ENCODE results near the gene WNT3. TPM values are rescaled to one million over a fixed set of nuclear protein-coding genes. Genes with fewer than 3 reads are reported as not detected.

WNT3 gene
- total and polyA plus RNA-seq, 2 of the 8 experiments (the other 6 are each of a cell fraction or from before 2014, with no cell fraction given) = 0.56 to 2.0 TPM

DNA sequence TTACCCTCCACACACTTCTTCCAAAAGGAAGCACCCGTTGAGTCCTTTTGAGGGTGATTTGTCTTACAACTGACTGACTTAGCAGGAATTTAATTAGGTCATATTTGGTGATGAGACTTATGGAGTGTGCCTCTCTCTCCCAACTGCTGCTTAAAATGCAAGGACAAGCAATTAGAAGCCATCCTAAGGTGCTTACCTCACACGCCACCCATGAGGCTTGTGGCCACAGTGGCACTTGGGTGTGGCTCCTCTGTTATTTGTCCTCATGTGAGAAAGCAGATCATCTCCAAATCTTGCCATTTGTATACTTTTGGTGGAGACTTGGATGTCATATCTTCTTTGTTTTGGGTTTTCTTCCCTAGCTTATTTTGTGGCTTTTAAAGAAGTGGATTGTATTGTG, 61.6 kb downstream of the WNT3 start:
- H3K27ac ChIP-seq (ENCODE audit: low read depth, low read length) = no peak overlapping the region
- H4K91ac ChIP-seq (replicated peaks; ENCODE audit: insufficient read length, low read length) = no peak overlapping the region
- no peak overlapping the region for H3K23ac ChIP-seq (ENCODE audit: insufficient read length)
- H2BK120ac ChIP-seq (replicated peaks; ENCODE audit: low read depth, low read length) = no peak overlapping the region
- WGBS, 2 experiments (ENCODE audit: extremely low coverage in 1 of 2, insufficient coverage in 1 of 2, insufficient read length in 1 of 2, insufficient replicate concordance in 2 of 2, low coverage in 1 of 2, low lambda C conversion rate in 2 of 2, missing lambda C conversion rate in 1 of 2) = 96% methylated on average over 2 of the region's 2 CpGs; no CpG with 5 or more reads in 1 of the 2 experiments
- H3K4ac ChIP-seq (replicated peaks; ENCODE audit: insufficient read length, low read depth, low read length) = no peak overlapping the region
- ChIA-PET CTCF (ENCODE audit: partially characterized antibody) (interaction anchor here (1.1 kb wide), 1 partner anchor 9 kb away, joined by 5 read pairs; no protein-coding TSS in a partner anchor), POLR2A (ENCODE audit: partially characterized antibody) (no interaction called here)
- H3K9me3 ChIP-seq (ENCODE audit: insufficient read depth in 2 of 2, low read depth in 1 of 2, low read length in 1 of 2) = no peaks in the 10 kb centered on the region
- H3K18ac ChIP-seq (ENCODE audit: extremely low read depth, low read length) = no peak overlapping the region
- H3K23me2 ChIP-seq (ENCODE audit: low read depth, low read length) = no peaks in the 10 kb centered on the region
- no peaks in the 10 kb centered on the region for H3K79me2 ChIP-seq (ENCODE audit: control insufficient read depth in 1 of 2, insufficient read depth in 2 of 2, low read length in 2 of 2)
- H3K4me3 ChIP-seq (ENCODE audit: extremely low read depth in 1 of 4, insufficient read depth in 2 of 4, low read depth in 3 of 4, low read length in 4 of 4) = no peak overlapping the region
- H3K14ac ChIP-seq (ENCODE audit: insufficient read length) = no peak overlapping the region
- H2BK12ac ChIP-seq (ENCODE audit: low read depth, low read length) = no peak overlapping the region
- FAIRE-seq = no peak
- DNase-seq (ENCODE audit: low read depth in 1 of 2, low spot score in 2 of 2) = no peak
- H2AFZ ChIP-seq (ENCODE audit: low read length) = no peak overlapping the region
- H4K8ac ChIP-seq (ENCODE audit: extremely low read depth, insufficient read depth, low read length) = no peak overlapping the region
- no peak overlapping the region for H2BK20ac ChIP-seq (ENCODE audit: low read length)
- no peak overlapping the region for H3K4me2 ChIP-seq (ENCODE audit: insufficient read depth in 1 of 2, low read depth in 2 of 2, low read length in 2 of 2)
- no peak overlapping the region for H2AK5ac ChIP-seq (ENCODE audit: low read depth, low read length)
- H3K27me3 ChIP-seq (replicated peaks in 1 of 4; ENCODE audit: control insufficient read depth in 3 of 4, extremely low read depth in 1 of 4, insufficient read depth in 3 of 4, low read length in 3 of 4) = peaks cover 0 to 2% (median 0%) of the 10 kb centered on the region in 4 experiments; a peak in 1 of 7 replicates
- no peak overlapping the region for H2BK15ac ChIP-seq (ENCODE audit: low read length)
- peaks cover 0 to 2% (median 0%) of the 10 kb centered on the region in 4 experiments; a peak in 3 of 8 replicates for H3K36me3 ChIP-seq (ENCODE audit: control insufficient read depth in 2 of 4, insufficient read depth in 4 of 4, low read length in 3 of 4)
- H3K4me1 ChIP-seq (replicated peaks in 1 of 4; ENCODE audit: control insufficient read depth in 3 of 4, insufficient read depth in 4 of 4, low read length in 3 of 4) = no peaks in the 10 kb centered on the region
- no peaks in the 10 kb centered on the region for H3K79me1 ChIP-seq (ENCODE audit: low read depth, low read length)
- no peak overlapping the region for H2BK5ac ChIP-seq (ENCODE audit: low read depth, low read length)
- no peak overlapping the region for H3K56ac ChIP-seq (replicated peaks; ENCODE audit: insufficient read length, low read depth, low read length)
- H3K9ac ChIP-seq (replicated peaks in 1 of 4; ENCODE audit: extremely low read depth in 1 of 4, low read depth in 3 of 4, low read length in 3 of 4) = no peak overlapping the region
- peaks cover 0 to 2% of the 10 kb centered on the region in 2 experiments for H4K20me1 ChIP-seq (replicated peaks in 1 of 2; ENCODE audit: control insufficient read depth in 1 of 2, insufficient read depth in 2 of 2, low read length in 2 of 2)
- H4K5ac ChIP-seq (ENCODE audit: insufficient read length, low read depth, low read length) = no peak overlapping the region
- TF ChIP-seq KDM5A (IDR thresholded peaks at IDR 0.05; ENCODE audit: low read length) (no peak), RAD21 (IDR thresholded peaks at IDR 0.05 in 1 of 2, conservative IDR thresholded peaks at IDR 0.05 in 1 of 2; ENCODE audit: low read depth in 2 of 2, low read length in 2 of 2) (no peak), CHD1 (IDR thresholded peaks at IDR 0.05; ENCODE audit: low read depth, low read length) (no peak), TAF7 (optimal IDR thresholded peaks at IDR 0.05; ENCODE audit: borderline replicate concordance, low read depth, low read length) (no peak), SUZ12 (IDR thresholded peaks at IDR 0.05; ENCODE audit: low read length) (no peak), NRF1 (IDR thresholded peaks at IDR 0.05; ENCODE audit: low read depth, low read length) (no peak), EP300 (IDR thresholded peaks at IDR 0.05; ENCODE audit: borderline replicate concordance in 1 of 2, low read depth in 2 of 2, low read length in 2 of 2) (no peak), TBP (IDR thresholded peaks at IDR 0.05; ENCODE audit: low read depth, low read length) (no peak), CREB1 (IDR thresholded peaks at IDR 0.05) (no peak), SRF (IDR thresholded peaks at IDR 0.05; ENCODE audit: low read depth, low read length) (no peak), SAP30 (IDR thresholded peaks at IDR 0.05; ENCODE audit: insufficient read depth, insufficient replicate concordance, low read length) (no peak), POLR2AphosphoS5 (IDR thresholded peaks at IDR 0.05; ENCODE audit: low read depth, low read length) (no peak), RNF2 (IDR thresholded peaks at IDR 0.05; ENCODE audit: borderline replicate concordance, low read depth, low read length, missing control alignments, poor library complexity, severe bottlenecking) (no peak)
- TF ChIP-seq, protein P1, sequence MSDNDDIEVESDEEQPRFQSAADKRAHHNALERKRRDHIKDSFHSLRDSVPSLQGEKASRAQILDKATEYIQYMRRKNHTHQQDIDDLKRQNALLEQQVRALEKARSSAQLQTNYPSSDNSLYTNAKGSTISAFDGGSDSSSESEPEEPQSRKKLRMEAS (IDR thresholded peaks at IDR 0.05) = no peak

Data from H1 (cell line).